ENCODE measurements around the gene ACTRT2. TPM values are rescaled to one million over a fixed set of nuclear protein-coding genes. Genes with fewer than 3 reads are reported as not detected.
A peak's percentile ranks its signal among the peaks of the same experiment; 100 is the strongest.

Gene ACTRT2
- total and polyA plus RNA-seq, 2 donors (not counting 1 experiment from before 2014, with no cell fraction given) = not detected

GRCh38 chr1:3012456-3013291 lies 8.6 kb upstream of the ACTRT2 start:
- intact Hi-C loops (cut with micrococcal nuclease) = loop anchor here (5.0 kb wide), 1 partner anchor 410 kb away; no protein-coding TSS in a partner anchor
- H3K27ac Mint-ChIP-seq = no peak overlapping the region

More at GRCh38 chr1:3012456-3013291, 8.6 kb upstream of the ACTRT2 start:
- Mint-ChIP-seq H3K9me3 (ENCODE audit: insufficient read depth) (no peaks in the 10 kb centered on the region), H3K4me1 (peaks cover 5% of the 10 kb centered on the region), H3K27me3 (peaks cover 12% of the 10 kb centered on the region), H3K4me3 (no peak overlapping the region)
- peaks cover 0 to 9% (median 4%) of the 10 kb centered on the region in 4 experiments for H3K27me3 ChIP-seq (replicated peaks in 1 of 4; ENCODE audit: control extremely low read depth in 1 of 4, control insufficient read depth in 3 of 4, insufficient read depth in 4 of 4, low read length in 3 of 4)
- peak; percentile 68 for TF ChIP-seq CTCF (IDR thresholded peaks at IDR 0.05)
- no peak for TF ChIP-seq EZH2 (IDR thresholded peaks at IDR 0.05; ENCODE audit: borderline replicate concordance, insufficient read depth, low read depth, low read length, poor library complexity, severe bottlenecking)
- WGBS (ENCODE audit: insufficient coverage) = 26% methylated on average over 37 of the region's 44 CpGs
- ATAC-seq (ENCODE audit: low read depth) = peak; percentile 43
- no peak overlapping the region for H3K9ac ChIP-seq (ENCODE audit: low read length)
- H4K20me1 ChIP-seq (ENCODE audit: control insufficient read depth, insufficient read depth, low read length, poor library complexity, severe bottlenecking) = no peaks in the 10 kb centered on the region
- H3K36me3 ChIP-seq (replicated peaks in 1 of 2; ENCODE audit: control extremely low read depth in 1 of 2, control insufficient read depth in 1 of 2, extremely low read depth in 1 of 2, insufficient read depth in 2 of 2, low read length in 1 of 2) = no peaks in the 10 kb centered on the region
- H3K27ac ChIP-seq (ENCODE audit: low read length in 2 of 2) = no peak overlapping the region
- ChIA-PET POLR2A (no interaction called here), CTCF (interaction anchor here (2.4 kb wide), 1 partner anchor 412 kb away, joined by 9 read pairs; no protein-coding TSS in a partner anchor)
- H3K9me3 ChIP-seq (ENCODE audit: control extremely low read depth in 1 of 3, control insufficient read depth in 2 of 3, insufficient read depth in 1 of 3, low read length in 2 of 3) = peaks cover 0 to 40% (median 16%) of the 10 kb centered on the region in 3 donors
- peak overlapping the region; percentile 15 for H3K4me2 ChIP-seq (replicated peaks; ENCODE audit: low read depth, low read length, poor library complexity, severe bottlenecking)
- no peak overlapping the region for H2AFZ ChIP-seq (ENCODE audit: insufficient read depth, low read depth, low read length, poor library complexity, severe bottlenecking)
- no peak overlapping the region for H3K4me3 ChIP-seq (ENCODE audit: control extremely low read depth in 1 of 5, extremely low read depth in 1 of 5, insufficient read depth in 1 of 5, low read depth in 2 of 5, low read length in 4 of 5)
- peaks cover 0 to 7% of the 10 kb centered on the region in 2 donors for H3K4me1 ChIP-seq (ENCODE audit: control insufficient read depth in 2 of 2, insufficient read depth in 2 of 2, low read length in 2 of 2)
- H3K79me2 ChIP-seq (ENCODE audit: control insufficient read depth, insufficient read depth, low read length) = no peaks in the 10 kb centered on the region
- peak; percentile 44 for DNase-seq
